ENCODE measurements around the gene SH3BP5.

The SH3BP5 gene

GRCh38 chr3:15346516-15346915 lies 14.1 kb upstream of the SH3BP5 start:
- no peak for DNase-seq

- DNase-seq, result no peak
Observed at GRCh38 chr3:15345608-15346137, 13.3 kb upstream of the SH3BP5 start.

- no peak for DNase-seq
Observed at GRCh38 chr3:15345066-15345607, 12.8 kb upstream of the SH3BP5 start.

GRCh38 chr3:15342945-15343344 lies 10.6 kb upstream of the SH3BP5 start:
- DNase-seq, result no peak

GRCh38 chr3:15342246-15342645 lies 9.9 kb upstream of the SH3BP5 start:
- DNase-seq, result no peak

GRCh38 chr3:15341030-15341726 lies 8.8 kb upstream of the SH3BP5 start:
- no peak for DNase-seq

- peak; percentile 77 for DNase-seq
Observed at GRCh38 chr3:15339786-15340215, 7.4 kb upstream of the SH3BP5 start.

GRCh38 chr3:15339001-15339400 lies 6.6 kb upstream of the SH3BP5 start:
- no peak for DNase-seq

- no peak for DNase-seq
Observed at GRCh38 chr3:15337963-15338362, 5.6 kb upstream of the SH3BP5 start.

- no peak for DNase-seq
Observed at GRCh38 chr3:15336057-15336456, 3.7 kb upstream of the SH3BP5 start.

GRCh38 chr3:15333956-15334263 lies 1.5 kb upstream of the SH3BP5 start:
- no peak for DNase-seq

- no peak for DNase-seq
Observed at GRCh38 chr3:15333099-15333955, 941 bp upstream of the SH3BP5 start.

GRCh38 chr3:15331606-15332404 lies 581 bp downstream of the SH3BP5 start:
- no peak for DNase-seq

- no peak for DNase-seq
Observed at GRCh38 chr3:15331072-15331605, 1.2 kb downstream of the SH3BP5 start.

GRCh38 chr3:15330031-15330596 lies 2.3 kb downstream of the SH3BP5 start:
- peak; percentile 91 for DNase-seq

GRCh38 chr3:15329046-15330005 lies 3.1 kb downstream of the SH3BP5 start:
- DNase-seq, result no peak

- DNase-seq, result no peak
Observed at GRCh38 chr3:15327941-15328340, 4.4 kb downstream of the SH3BP5 start.

GRCh38 chr3:15326673-15327072 lies 5.7 kb downstream of the SH3BP5 start:
- no peak for DNase-seq

GRCh38 chr3:15326037-15326436 lies 6.3 kb downstream of the SH3BP5 start:
- DNase-seq, result no peak

- DNase-seq, result peak; percentile 85
Observed at GRCh38 chr3:15325228-15325627, 7.2 kb downstream of the SH3BP5 start.

GRCh38 chr3:15324379-15324808 lies 8.0 kb downstream of the SH3BP5 start:
- no peak for DNase-seq

Data from fibroblast of upper back skin (primary cell).